ENCODE results near the gene STIMATE. TPM values are rescaled to one million over a fixed set of nuclear protein-coding genes. Genes with fewer than 3 reads are reported as not detected.

The STIMATE gene
- total RNA-seq, 1 donor: 15.1 TPM

GRCh38 chr3:52852419-52852818, 44.9 kb downstream of the STIMATE start:
- H3K4me3 ChIP-seq (ENCODE audit: low read depth, low read length): no peak overlapping the region
- DNase-seq (ENCODE audit: low read depth): no peak
- no peak for TF ChIP-seq CTCF (IDR thresholded peaks at IDR 0.05; ENCODE audit: insufficient read depth, low read depth, low read length)

- no peak overlapping the region for H3K4me3 ChIP-seq (ENCODE audit: low read depth, low read length)
- TF ChIP-seq CTCF (IDR thresholded peaks at IDR 0.05; ENCODE audit: insufficient read depth, low read depth, low read length): peak; percentile 69
- peak; percentile 55 for DNase-seq (ENCODE audit: low read depth)
These were observed 46.0 kb downstream of the STIMATE start for GRCh38 chr3:52851348-52851747.

- H3K4me3 ChIP-seq (ENCODE audit: low read depth, low read length): no peak overlapping the region
- DNase-seq (ENCODE audit: low read depth): no peak
- no peak for TF ChIP-seq CTCF (IDR thresholded peaks at IDR 0.05; ENCODE audit: insufficient read depth, low read depth, low read length)
These were observed 47.7 kb downstream of the STIMATE start for GRCh38 chr3:52849656-52850055.

GRCh38 chr3:52848617-52849016, 48.7 kb downstream of the STIMATE start:
- H3K4me3 ChIP-seq (ENCODE audit: low read depth, low read length): no peak overlapping the region
- no peak for TF ChIP-seq CTCF (IDR thresholded peaks at IDR 0.05; ENCODE audit: insufficient read depth, low read depth, low read length)
- peak; percentile 56 for DNase-seq (ENCODE audit: low read depth)

GRCh38 chr3:52847726-52848125, 49.6 kb downstream of the STIMATE start:
- no peak overlapping the region for H3K4me3 ChIP-seq (ENCODE audit: low read depth, low read length)
- no peak for TF ChIP-seq CTCF (IDR thresholded peaks at IDR 0.05; ENCODE audit: insufficient read depth, low read depth, low read length)
- no peak for DNase-seq (ENCODE audit: low read depth)

- DNase-seq (ENCODE audit: low read depth): no peak
- no peak for TF ChIP-seq CTCF (IDR thresholded peaks at IDR 0.05; ENCODE audit: insufficient read depth, low read depth, low read length)
- no peak overlapping the region for H3K4me3 ChIP-seq (ENCODE audit: low read depth, low read length)
These were observed 50.1 kb downstream of the STIMATE start for GRCh38 chr3:52847241-52847640.

GRCh38 chr3:52846432-52846965, 50.8 kb downstream of the STIMATE start:
- no peak for DNase-seq (ENCODE audit: low read depth)
- H3K4me3 ChIP-seq (ENCODE audit: low read depth, low read length): no peak overlapping the region
- TF ChIP-seq CTCF (IDR thresholded peaks at IDR 0.05; ENCODE audit: insufficient read depth, low read depth, low read length): no peak

Data from fibroblast of villous mesenchyme (primary cell).